PC-3 (cell line): ENCODE measurements around the gene C20orf141. TPM values are rescaled to one million over a fixed set of nuclear protein-coding genes. Genes with fewer than 3 reads are reported as not detected.
A peak's percentile ranks its signal among the peaks of the same experiment; 100 is the strongest.

Experiments used
- ATAC-seq: fragments of 200-7000 bp; cut with Tn5 transposase; 2 replicates; pipeline ENCODE4 v1.9.1; 2020; ENCODE audit warnings: mild to moderate bottlenecking, moderate library complexity
- BruUV-seq: library from RNA; stranded (reverse); fragments of 400-500 nt; replicated peaks from 2 replicates; lab custom pipeline; 2021; lab: Mats Ljungman, UMichigan
- CTCF ChIA-PET: fragments of 300-600 bp; sonication (Branson Sonifier 250); formaldehyde crosslinking; loops from one replicate; lab custom pipeline; 2022; ENCODE audit warnings: antibody characterized with exemption; lab: Charles Lee
- POLR2A ChIA-PET: fragments of 300-600 bp; sonication (Branson Sonifier 250); formaldehyde crosslinking; loops from one replicate; lab custom pipeline; 2022; ENCODE audit warnings: antibody characterized with exemption; ENCODE audit not compliant: unreplicated experiment; lab: Charles Lee
- DNase-seq: peaks from one replicate; pipeline ENCODE4 v3.0.0-alpha.2; 2015
- H2AFZ ChIP-seq: fragments of 300-600 bp; sonication (generic); 2 replicates; pipeline ENCODE4 v1.6.0; 2016; ENCODE audit warnings: antibody characterized with exemption, low read length
- H3F3A ChIP-seq: fragments of 300-600 bp; sonication (generic); one replicate; pipeline ENCODE4 v1.6.0; 2017; ENCODE audit warnings: antibody characterized with exemption, low read length, control low read depth, mild to moderate bottlenecking; ENCODE audit not compliant: unreplicated experiment
- H3K27ac ChIP-seq: fragments of 300-600 bp; sonication (generic); 2 replicates; pipeline ENCODE4 v1.5.1; 2016; ENCODE audit warnings: mild to moderate bottlenecking, low read length
- H3K27me3 ChIP-seq: fragments of 300-600 bp; sonication (generic); 2 replicates; pipeline ENCODE4 v1.6.1; 2016; ENCODE audit warnings: low read length, mixed read lengths
- H3K36me3 ChIP-seq: fragments of 300-600 bp; sonication (generic); 2 replicates; pipeline ENCODE4 v1.6.1; 2016; ENCODE audit warnings: low read depth, mixed run types, low read length, mixed read lengths
- H3K4me1 ChIP-seq: fragments of 300-600 bp; sonication (generic); 2 replicates; pipeline ENCODE4 v1.5.1; 2016; ENCODE audit warnings: low read length; ENCODE audit not compliant: insufficient read depth
- H3K4me2 ChIP-seq: fragments of 300-600 bp; sonication (generic); 2 replicates; pipeline ENCODE4 v1.6.0; 2016; ENCODE audit warnings: low read length
- H3K4me3 ChIP-seq: fragments of 300-600 bp; sonication (generic); 2 replicates; pipeline ENCODE4 v1.5.1; 2016; ENCODE audit warnings: mild to moderate bottlenecking, low read length, mixed read lengths
- H3K79me2 ChIP-seq: fragments of 300-600 bp; sonication (generic); 2 replicates; pipeline ENCODE4 v1.6.1; 2017; ENCODE audit warnings: low read length, mixed read lengths
- H3K9ac ChIP-seq: fragments of 300-600 bp; sonication (generic); 2 replicates; pipeline ENCODE4 v1.6.0; 2016; ENCODE audit warnings: mild to moderate bottlenecking, low read length
- H3K9me2 ChIP-seq: fragments of 300-600 bp; sonication (generic); replicated peaks from 2 replicates; pipeline ENCODE4 v1.6.1; 2016; ENCODE audit warnings: mixed run types, low read length, mixed read lengths
- H3K9me3 ChIP-seq: fragments of 300-600 bp; sonication (generic); 2 replicates; pipeline ENCODE4 v1.6.1; 2016; ENCODE audit warnings: low read length, mixed read lengths
- H4K20me1 ChIP-seq: fragments of 300-600 bp; sonication (generic); 2 replicates; pipeline ENCODE4 v1.6.1; 2016; ENCODE audit warnings: low read length, mixed read lengths
- CTCF ChIP-seq: fragments of 300-600 bp; sonication (generic); conservative IDR thresholded peaks from 2 replicates; pipeline ENCODE4 v1.5.1; 2017; ENCODE audit warnings: antibody characterized with exemption, low read depth, mild to moderate bottlenecking, low read length
- EZH2 ChIP-seq: fragments of 300-600 bp; sonication (generic); IDR thresholded peaks from one replicate; pipeline ENCODE4 v1.6.1; 2017; ENCODE audit warnings: antibody characterized with exemption, mild to moderate bottlenecking, low read length; ENCODE audit not compliant: unreplicated experiment
- EZH2phosphoT487 ChIP-seq: fragments of 300-600 bp; sonication (generic); IDR thresholded peaks from 2 replicates; pipeline ENCODE4 v1.6.1; 2018; ENCODE audit warnings: mild to moderate bottlenecking, antibody characterized with exemption, low read length, borderline replicate concordance
- intact Hi-C: fragments of 100-400 bp; cut with micrococcal nuclease; formaldehyde crosslinking; loops from 2 replicates; pipeline ENCODE4 v1.9.0; 2023
- total RNA-seq: library from RNA; depleted of rRNA; stranded (reverse); fragments of >200 nt; gene quantifications from 2 replicates; pipeline ENCODE4 v1.2.3, GENCODE V29; 2014

C20orf141 gene
- total RNA-seq, 1 experiment from 2014 or later = not detected

DNA sequence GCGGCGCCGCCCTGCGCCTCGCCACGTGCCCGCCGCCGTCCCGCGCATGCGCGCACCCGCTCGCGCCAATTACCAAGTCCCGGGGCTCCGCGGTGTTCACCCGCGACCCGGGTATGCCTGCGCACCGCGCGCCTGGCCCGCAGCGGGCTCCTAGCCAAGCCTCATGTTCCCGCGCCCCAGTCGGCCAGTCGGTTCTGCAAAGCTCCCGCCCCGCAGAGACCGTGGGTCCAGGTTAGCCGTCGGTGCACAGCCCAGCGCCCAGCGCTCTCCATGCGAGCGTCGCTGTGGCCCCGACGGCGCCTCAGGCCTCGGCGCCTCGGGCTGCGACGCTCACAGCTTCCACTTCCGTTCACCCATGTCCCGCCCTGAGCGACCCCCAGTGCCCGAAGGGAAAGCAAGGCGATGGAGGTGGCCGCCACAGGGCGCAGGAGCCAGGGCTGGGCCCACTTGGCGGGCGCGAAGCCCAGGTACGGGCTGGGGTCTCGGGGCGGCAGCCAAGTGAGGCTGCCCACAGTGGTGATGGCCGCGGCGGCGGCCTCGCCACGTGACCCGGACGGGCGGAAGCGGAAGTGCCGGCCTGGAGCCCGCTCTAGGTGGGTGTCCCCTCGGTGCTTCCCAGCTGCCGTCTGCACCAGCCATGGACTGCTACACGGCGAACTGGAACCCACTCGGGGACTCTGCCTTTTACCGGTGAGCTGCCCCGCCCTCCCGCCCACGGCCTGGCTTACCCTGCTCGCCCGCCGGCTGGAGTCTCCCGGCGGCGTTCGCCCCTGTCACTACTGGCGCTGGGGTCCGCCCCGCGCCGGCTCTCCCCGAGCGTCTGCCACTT is 25.6 kb downstream of the C20orf141 start, which contains the start of the genes PCED1A and VPS16:
Gene PCED1A, minus strand, starts transcription at position 518 of the 829 bp plus-strand sequence. CDS start 743 bp downstream, outside the sequence.
Gene VPS16, plus strand, starts transcription at position 608 of the 829 bp plus-strand sequence. Its CDS starts 30 bp downstream, at position 638.
- POLR2A ChIA-PET = interaction anchor here (0.6 kb wide), 1 partner anchor 64 kb away, joined by 5 read pairs; no protein-coding TSS in a partner anchor
- Histone ChIP-seq H3K36me3 (no peaks in the 10 kb centered on the region), H3K4me3 (peak within 1 kb of the TSS; percentile 80), H3K9ac (peak within 1 kb of the TSS; percentile 90), H3K79me2 (peaks cover 26% of the 10 kb centered on the region), H2AFZ (peak within 1 kb of the TSS; percentile 100), H3K9me2 (no peaks in the 10 kb centered on the region), H3K27ac (0 out of 2 replicates have a peak within 1 kb of the TSS, but pooled peaks have one; percentile 35), H3K4me1 (peaks cover 16% of the 10 kb centered on the region), H3F3A (no peaks in the 10 kb centered on the region), H4K20me1 (no peaks in the 10 kb centered on the region), H3K9me3 (no peaks in the 10 kb centered on the region), H3K4me2 (peak within 1 kb of the TSS; percentile 99), H3K27me3 (no peaks in the 10 kb centered on the region)
- intact Hi-C loops = no loop called here
- DNase-seq = peak; percentile 86
- CTCF ChIA-PET = no interaction called here
- TF ChIP-seq CTCF = no peak
- no peak for TF ChIP-seq EZH2
- TF ChIP-seq EZH2phosphoT487 = no peak
- no TSS peak for BruUV-seq
- ATAC-seq = peak; percentile 99

DNA sequence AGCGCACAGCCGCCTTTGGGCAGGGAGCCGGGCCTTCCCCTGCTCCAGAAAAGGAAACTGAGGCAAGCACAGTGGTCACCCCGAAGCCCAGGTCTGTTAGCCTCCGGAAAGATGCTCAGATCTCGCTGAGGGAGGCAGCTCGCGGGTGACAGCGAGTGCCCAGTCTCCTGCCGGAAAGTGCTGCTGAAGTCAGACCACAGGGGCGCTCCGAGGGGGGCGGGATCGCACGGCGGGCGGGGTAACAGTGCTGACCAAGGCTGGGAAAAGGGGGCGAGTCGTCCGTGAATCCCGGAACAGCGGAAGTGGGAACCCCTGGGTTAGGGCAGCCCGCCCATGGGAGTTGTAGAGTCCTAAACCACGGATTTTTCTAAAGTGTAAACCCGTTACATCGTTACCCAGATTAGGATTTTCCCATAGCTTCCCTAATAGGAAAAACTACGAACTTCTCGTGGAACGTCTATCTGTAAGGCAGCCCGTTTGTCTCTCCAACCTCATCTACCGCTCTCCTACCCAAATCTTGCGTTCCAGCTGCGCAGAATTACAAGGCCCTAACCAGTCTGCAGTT is 26.3 kb downstream of the C20orf141 start:
- Histone ChIP-seq H3K4me1 (peaks cover 16% of the 10 kb centered on the region), H3K79me2 (peaks cover 26% of the 10 kb centered on the region), H3K9me3 (no peaks in the 10 kb centered on the region), H3K4me3 (peak overlapping the region; percentile 80), H3K4me2 (peak overlapping the region; percentile 83), H4K20me1 (no peaks in the 10 kb centered on the region), H3K27ac (no peak overlapping the region), H2AFZ (peak overlapping the region; percentile 83), H3K9ac (peak overlapping the region; percentile 90), H3K27me3 (no peaks in the 10 kb centered on the region), H3F3A (no peaks in the 10 kb centered on the region), H3K36me3 (no peaks in the 10 kb centered on the region), H3K9me2 (no peaks in the 10 kb centered on the region)
- BruUV-seq = TSS peak; percentile 82
- intact Hi-C loops = no loop called here
- CTCF ChIA-PET = no interaction called here
- ATAC-seq = peak; percentile 71
- peak; percentile 14 for DNase-seq
- POLR2A ChIA-PET = no interaction called here
- TF ChIP-seq CTCF = no peak
- TF ChIP-seq EZH2 = no peak
- TF ChIP-seq EZH2phosphoT487 = no peak
